GM18907 (cell line): Measurements from ENCODE around the gene MYO3A.

Experiments
- ATAC-seq: cut with Tn5 transposase; IDR thresholded peaks from one replicate; pipeline ENCODE4 v1.9.1; 2021; ENCODE audit warnings: mild to moderate bottlenecking, moderate library complexity; ENCODE audit not compliant: unreplicated experiment

The MYO3A gene

DNA sequence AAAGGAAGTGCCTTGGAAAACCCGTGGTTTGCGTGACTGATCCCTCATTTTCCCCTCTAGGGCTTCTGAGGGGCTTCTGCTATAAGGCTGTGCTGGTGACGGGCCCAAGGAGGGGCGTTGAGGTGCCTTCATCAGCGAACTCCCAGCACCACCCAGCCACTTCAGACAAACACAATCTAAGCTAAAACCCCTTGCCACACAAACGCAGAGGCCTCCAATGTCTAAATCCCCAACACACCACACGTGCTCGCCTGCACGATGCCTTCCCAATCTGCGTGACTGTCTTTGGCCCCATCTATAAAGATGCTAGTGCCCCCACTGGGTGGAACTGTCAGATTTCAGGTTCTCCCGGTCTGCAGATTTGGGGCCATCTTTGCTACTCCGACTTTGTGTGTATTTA, 278.5 kb downstream of the MYO3A start:
- no peak for ATAC-seq

DNA sequence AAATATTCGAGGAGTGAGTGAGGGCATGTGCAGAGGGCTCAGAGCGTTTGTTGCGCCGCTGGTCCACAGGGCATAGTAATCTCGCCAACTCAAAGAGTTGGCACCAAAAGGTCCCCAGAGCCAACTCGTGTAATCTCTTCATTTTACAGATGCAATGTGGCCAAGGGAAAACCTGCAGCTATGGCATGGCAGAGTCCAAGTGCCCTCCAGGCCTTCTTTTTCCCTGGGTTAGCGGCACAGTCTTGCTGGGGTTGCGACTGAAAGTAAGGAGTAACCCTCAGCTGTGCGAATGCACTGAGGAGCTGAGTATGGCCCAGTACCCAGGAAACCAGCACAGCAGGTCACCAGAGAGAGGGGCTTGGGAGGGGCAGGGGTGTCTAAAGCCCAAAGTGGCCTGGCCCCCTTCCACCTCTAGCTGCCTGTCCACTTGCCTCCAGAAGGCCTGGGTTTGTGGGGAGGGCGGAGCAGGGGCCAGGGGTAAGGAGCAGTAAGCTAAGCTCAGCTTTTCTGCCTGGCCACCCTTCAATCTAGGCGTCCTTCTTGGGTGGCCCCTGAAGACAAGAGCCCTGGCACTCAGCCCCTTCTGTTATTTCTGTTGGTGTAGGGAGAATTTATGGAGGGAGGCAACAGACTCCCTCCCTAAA, 279.2 kb downstream of the MYO3A start:
- ATAC-seq = no peak

DNA sequence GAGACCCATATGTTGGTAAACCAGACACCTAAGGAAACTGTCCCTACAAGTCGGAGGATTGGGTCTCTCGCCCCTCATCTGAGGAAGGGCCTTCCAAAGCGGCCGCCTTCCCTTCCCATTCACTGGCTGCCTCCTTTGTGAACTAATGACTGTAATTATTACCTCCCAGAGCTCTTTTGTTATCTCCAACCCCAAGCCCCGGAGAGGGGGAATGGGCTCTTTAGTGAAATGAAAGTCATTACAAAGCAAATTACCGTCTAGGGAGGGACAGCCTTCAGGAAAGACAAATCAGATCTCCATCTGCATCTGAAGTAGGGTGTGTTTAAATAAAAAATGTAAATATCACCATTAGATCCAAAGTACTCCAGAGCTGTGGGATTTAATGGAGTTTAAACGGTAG, 280.0 kb downstream of the MYO3A start:
- no peak for ATAC-seq

DNA sequence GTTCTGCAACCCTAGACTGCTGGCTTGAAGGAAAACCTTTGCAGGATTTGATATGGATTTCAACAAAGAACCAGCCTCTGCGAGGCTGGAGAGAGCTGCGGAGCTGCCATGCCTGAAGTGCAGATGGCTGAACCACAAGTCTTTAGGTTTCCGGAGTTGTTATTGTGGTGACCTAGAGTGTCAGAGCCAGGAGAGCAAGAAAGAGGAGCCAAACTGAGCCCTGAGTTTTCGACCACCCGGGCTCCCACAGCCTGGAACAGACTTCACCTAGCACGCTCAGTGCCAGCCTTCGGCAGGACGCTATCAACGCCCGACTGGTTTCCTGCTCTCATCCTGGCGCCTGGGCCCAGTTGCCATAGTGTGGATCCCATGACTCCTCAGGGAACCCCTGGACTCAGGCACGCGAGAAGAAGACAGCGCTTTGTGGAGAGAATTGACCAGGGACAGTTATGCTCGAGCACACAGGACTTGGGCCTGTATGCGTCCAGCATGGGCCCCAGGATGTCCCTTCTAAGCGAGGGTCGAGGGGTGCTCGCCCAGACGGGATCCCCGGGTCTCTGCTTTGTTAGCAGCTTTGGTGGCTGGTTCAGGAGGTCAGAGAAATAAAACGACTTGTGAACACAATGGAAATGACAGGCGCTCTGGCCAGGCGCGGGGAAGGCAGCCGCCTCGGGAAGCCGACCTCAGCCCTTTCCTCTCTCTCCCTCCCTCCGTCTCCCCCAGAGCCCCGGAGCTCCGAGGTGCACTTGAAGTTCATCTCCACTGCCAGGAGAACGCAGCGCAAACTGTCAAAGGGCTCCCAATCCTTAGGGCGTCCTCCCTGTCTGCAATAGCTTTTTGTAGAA, 280.7 kb downstream of the MYO3A start:
- no peak for ATAC-seq

DNA sequence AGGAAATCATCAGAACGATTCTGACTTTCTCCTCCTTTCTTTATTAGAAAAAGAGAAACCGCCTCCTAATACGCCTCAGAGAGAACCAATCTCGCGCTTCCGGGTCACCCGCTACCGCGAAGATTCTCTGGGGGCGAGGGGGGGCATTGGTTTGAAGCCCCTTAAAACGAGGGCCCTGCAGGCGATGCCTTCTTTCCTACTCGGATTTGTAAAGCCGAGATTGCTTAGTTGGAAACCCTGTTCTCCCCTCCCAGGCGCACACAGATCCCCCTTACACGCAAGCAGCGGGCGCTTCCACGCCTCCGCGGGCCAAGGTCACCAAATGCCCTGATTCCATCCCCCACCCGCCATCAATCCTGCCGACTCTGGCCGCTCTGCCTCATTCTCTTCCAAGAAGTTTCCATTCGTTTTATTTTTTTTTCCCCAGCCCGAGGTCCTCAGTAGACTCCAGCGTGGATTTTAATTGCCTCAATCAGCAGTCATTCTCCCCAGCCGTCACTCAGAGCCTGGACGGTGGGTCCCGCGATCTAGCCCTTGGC, 281.4 kb downstream of the MYO3A start:
- no peak for ATAC-seq

DNA sequence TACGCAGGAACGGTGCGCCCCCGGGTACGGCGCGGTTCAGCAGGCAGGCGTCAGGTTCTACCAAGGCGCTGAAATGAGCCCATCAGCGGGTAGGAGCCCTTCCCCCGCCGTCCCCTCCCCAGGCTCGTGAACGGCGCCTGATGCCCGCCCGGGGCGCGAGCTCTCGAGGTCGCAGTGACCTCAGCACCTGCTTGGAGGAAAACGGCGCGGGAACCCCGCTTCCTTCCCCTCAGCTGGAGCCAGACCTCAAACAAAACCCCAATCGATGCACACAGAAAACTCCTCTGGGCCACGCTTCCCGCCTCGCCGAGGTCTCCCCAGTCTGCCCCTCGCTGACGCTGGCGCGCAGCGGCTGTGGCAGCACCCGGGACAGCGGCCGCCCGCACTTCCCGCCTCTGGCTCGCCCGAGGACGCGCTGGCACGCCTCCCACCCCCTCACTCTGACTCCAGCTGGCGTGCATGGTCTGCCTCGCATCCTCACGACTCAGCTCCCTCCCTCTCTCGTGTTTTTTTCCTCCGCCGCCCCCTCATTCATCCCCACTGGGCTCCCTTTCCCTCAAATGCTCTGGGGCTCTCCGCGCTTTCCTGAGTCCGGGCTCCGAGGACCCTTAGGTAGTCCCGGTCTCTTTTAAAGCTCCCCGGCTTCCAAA, 282.0 kb downstream of the MYO3A start:
- no peak for ATAC-seq

DNA sequence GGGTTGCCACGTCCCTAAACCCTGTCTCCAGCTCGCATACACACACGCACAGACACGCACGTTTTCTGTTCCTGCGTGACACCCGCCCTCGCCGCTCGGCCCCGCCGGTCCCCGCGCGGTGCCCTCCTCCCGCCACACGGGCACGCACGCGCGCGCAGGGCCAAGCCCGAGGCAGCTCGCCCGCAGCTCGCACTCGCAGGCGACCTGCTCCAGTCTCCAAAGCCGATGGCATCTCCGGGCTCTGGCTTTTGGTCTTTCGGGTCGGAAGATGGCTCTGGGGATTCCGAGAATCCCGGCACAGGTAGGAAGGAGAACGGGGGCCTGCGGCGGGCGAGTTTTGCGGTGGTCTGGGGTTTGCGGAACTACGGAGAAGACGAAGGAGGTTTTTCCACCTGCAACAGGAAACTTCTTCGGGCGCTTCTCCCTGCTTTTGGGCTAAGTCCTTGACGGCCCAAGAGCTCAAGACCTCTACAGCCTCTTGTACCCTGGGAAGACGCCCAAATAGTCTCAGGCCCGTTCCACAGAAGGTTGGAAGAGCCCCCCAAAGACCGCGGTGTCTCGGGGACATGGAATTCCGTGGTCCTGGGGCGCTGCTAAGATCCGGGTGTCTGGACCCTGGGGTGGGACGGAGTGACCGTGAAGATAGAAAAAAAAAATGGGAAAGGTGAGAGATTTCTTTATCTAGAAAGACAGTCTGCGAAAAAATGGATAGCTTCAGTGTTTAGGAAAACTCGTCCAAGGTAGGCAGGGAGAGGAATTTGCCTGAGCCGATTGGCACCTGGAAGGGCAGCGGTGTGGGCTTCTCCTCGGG, 282.8 kb downstream of the MYO3A start, which contains the start of gene GAD2:
GAD2 (plus strand) TSS at position 190 of the 811 bp plus-strand sequence; CDS start at position 226, 36 bp downstream.
- ATAC-seq = no peak

DNA sequence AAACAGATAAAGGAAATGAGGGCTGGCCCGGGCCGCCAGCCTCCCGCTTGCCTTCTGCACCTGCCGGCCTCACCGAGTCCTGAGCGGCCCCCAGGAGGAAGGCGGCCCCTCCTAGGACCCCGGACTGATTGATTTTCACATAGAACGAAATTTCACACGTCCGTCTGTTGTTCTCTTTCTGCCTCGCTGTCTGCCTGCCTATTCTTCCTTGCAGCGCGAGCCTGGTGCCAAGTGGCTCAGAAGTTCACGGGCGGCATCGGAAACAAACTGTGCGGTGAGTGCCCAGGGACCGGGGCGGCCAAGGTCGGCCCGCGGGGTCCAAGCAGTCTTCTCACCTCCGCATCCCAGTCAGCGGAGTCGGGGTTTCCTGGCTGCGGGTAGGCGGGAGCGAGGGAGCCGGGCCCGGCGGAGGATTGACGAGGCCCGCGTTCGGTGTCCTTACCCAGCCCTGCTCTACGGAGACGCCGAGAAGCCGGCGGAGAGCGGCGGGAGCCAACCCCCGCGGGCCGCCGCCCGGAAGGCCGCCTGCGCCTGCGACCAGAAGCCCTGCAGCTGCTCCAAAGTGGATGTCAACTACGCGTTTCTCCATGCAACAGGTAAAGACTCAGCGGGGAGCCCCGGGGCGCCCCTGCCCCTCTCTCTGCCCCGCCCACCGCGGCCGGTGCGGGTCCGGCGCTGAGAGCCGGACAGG, 283.5 kb downstream of the MYO3A start:
- no peak for ATAC-seq

DNA sequence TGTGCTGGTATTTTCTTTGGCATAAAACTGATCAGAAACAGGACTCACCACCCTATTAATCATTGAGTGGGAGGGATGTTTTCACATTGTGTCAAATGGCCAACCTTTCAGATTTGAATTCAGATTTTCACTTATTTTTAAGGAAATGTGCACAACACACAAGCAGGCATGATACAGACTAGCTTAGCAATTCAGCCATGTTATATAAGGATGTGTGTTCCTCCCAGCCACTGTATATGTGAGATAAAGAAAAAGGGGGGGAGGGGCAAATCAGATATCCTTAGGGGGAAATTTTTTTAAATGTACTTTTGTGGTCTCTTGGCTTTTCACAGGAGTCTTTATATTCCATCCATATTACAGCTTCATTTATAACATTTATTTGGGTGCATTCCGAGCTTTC, 285.6 kb downstream of the MYO3A start:
- no peak for ATAC-seq

DNA sequence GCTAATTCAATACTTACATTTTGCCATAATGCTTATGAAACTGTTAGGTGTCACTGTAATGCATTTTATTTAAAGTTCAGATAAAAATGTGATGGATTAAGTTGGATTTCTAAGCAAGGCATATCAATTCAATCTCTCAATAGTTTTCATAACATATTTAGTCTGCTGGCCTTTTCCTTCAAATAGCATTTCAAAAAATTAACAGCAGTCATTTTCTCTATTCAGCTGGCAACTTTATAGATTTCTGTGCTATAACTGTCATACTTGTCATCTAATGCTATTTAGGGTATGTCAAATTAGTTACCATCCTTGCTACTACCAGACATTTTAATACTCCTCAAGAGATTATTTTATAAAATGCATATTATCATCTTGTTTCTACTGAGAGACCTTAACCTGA, 286.9 kb downstream of the MYO3A start:
- ATAC-seq = no peak

DNA sequence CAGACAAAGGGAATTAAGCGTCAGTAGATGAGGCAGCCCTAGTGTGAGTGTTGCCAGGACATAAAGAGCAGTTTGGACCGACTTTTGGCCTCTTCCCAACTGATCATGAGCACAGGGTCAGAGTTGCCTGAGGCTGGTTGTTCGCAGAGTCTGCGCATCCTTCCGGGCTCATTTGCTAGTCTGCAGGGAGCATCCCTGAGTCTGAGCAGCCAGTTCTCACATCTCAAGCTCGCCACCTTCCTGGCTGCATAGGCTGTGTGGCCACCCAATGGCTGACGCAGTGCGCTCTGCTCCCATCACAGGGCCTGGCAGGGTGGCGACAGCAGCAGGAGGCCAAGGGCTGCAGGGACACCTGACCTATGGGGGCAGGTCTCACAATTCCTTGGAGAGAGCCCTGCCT, 287.5 kb downstream of the MYO3A start:
- no peak for ATAC-seq

DNA sequence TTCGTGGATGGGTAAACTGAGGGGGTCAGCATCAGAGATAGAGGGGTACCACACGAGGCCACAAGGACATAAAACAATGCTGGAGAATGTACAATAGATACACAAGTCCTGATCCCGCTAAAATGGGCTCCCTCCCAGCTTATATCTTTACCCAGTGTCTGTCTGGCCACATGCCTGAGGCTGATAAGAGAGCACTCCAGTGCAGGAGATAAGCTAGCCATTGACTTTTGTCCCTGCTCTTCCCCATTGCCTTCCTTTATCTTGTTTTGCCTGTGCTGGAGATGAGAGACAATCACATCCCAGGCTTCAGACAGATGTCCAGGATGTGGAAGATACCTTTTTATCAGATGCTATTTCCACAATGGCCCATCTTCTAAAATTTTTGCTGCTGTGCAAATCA, 288.5 kb downstream of the MYO3A start:
- no peak for ATAC-seq

DNA sequence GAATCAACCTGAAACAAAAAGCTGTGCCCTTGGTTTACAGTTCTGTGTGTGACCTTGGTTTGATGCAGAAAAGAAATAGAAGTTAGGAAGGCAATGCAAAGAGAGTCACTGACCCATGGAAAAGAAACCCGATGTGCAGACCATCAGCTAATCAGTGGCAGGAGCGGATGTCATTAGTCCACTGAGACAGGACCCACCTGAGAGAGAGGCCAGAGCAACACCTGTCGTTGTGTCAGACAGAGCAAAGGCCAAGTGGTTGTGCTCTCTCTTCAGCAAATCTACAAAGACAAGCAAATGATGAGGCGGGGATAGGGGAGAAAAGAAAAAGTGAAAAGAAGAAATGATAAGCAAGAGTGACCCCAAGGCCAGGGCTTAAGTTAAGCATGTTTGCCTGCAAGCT, 291.3 kb downstream of the MYO3A start:
- no peak for ATAC-seq

DNA sequence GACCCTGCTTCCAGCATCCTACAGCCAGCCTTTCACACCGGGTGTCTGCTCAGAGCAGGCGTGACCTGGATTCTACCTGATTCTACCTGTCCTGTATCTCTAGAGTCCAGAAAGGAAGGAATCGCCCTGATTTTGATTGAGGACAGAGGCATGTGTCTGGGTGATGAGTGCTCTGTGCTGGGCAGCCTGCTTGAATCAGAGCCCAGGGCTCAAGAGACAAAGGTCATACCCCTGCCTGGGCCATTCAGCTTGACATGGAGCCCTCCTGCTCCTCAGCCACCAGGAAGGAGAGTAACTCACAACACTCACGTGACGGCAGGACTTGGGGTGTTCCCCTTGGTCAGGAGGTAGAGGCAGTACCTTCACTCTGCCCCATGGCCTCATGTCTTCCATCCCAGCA, 293.8 kb downstream of the MYO3A start:
- no peak for ATAC-seq

DNA sequence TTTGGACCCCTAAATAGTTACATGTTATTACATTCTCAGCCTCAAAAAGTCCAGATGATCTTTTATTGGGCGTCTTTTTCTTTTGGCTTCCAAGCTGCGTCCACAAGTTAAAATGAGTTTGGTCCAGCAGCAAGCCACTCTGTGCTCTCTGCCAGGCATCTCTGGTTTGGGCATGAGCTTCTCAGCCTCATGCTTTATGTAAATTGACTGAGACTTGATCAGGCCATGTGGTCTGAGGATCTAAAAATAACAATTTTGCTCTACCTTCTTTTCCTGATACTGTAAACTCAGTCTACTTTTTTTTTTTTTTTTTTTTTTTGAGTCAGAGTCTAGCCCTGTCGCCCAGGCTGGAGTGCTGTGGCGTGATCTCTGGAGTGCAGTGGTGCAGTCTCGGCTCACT, 298.1 kb downstream of the MYO3A start:
- ATAC-seq = no peak

DNA sequence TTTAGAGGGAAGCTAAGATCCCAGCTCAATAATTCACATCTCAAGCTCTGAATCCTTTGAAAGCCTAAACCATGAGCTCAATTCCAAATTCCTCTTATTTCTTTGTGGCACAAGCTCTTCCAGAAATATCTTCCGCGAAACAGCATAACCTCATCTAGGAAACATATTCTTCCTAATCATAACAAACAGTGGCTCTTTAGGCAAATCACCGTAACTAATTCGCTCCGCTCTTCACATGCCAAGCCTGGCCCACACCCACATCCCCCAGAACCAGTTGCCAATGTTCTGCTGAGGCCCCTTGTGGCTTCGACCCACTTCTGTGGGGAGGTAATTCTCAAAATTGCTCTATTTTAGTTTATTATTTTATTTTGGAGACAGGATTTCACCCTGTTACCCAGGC, 301.7 kb downstream of the MYO3A start:
- no peak for ATAC-seq

DNA sequence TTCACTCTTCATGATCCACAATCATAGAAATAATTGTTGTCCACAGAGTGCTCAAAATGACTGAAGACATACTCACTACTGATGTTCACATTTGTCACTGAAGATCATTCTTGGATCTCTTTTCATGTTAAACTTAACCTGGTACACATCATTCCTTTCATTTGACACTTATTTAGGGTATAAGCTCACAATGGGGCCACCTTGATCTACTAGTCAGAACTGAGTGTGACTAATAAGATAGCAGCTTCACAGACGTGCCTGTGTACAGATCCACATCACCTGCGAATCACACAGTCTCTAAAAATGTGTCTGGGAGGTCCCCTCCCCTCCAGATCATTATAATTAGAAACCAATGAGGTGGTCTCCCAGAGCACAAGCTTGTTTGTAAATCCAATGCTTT, 304.3 kb downstream of the MYO3A start:
- no peak for ATAC-seq

DNA sequence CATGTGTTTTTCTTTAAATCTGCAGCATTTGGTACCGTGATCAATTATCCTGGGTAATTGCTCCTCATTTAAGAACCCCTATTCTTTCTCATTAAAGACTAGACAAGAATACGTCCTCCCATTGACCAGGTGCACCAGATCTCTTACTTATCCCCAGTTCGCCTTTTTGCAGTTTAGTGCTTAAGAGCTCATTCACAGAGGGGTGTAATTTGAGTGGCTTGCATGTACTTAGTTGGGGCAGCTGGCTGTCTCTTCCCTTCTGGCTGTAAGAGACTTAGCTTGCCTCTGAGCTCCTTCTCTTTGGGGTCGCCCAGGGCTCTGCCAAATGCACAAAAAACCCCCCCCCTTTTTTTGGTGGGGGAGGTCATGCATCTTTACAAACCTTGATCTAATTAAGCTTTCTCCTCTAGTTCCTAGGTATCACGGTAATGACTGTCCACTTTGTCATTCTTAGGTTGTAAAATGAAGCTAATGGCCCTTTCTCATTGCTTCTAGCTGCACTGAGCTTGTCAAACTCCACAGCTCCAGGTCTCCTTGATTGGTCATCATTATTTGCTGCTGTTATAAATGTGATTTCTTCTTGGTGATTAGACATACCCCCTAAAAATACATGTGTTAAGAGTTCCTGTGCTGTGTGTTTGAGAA, 308.8 kb downstream of the MYO3A start:
- ATAC-seq = no peak

DNA sequence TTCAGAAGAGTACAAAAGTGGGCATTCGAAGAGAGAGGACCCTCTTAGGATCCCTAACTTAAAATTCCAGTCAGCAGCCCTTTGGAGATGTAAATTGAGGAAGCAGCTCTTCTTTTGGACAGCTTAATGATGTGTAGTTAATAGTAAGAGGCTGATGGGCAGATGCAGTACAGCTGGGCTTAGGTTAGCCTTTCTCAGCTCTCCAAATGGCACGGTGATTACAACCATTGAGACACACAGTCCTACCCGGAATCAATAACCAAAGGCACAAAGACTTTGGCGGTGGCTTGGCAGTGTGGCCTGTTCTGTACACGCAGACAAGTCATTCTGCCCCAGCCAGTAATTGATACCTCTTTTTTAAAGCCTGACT, 309.3 kb downstream of the MYO3A start:
- ATAC-seq = no peak

DNA sequence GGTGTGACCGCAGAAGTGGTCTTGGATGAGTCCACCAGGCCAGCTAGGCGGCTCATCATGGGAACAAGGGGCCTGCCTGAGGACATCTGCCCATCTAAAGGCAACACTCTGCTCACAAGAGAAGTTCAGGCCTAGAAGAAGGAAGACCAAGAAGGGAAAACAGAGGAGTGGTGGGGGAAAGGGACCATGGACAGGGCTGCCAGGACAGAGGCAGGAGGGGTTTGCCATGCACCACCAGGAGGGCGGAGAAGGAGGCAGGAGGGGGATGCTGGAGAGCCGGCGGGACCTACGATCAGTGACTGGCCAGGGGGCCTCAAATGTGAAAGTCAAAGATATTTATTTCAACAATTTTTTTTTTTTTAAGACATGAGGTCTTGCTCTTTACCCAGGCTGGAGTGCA, 315.7 kb downstream of the MYO3A start:
- no peak for ATAC-seq
